Progenitor cell of endocrine pancreas (in vitro differentiated cells): ENCODE measurements around the gene IRS2. TPM values are rescaled to one million over a fixed set of nuclear protein-coding genes. Genes with fewer than 3 reads are reported as not detected.

ENCODE experiments used
- DNase-seq: peaks from one replicate; pipeline ENCODE4 v3.0.0; 2021; ENCODE audit warnings: low spot score; ENCODE audit not compliant: unreplicated experiment
- H3K27ac Mint-ChIP-seq: 2 replicates; pipeline ENCODE4 v1.8.0; 2021; ENCODE audit warnings: mild to moderate bottlenecking, moderate library complexity, mixed read lengths
- H3K27me3 Mint-ChIP-seq: 2 replicates; pipeline ENCODE4 v1.8.0; 2021; ENCODE audit warnings: mixed read lengths
- H3K36me3 Mint-ChIP-seq: 2 replicates; pipeline ENCODE4 v1.8.0; 2022; ENCODE audit warnings: mixed read lengths; ENCODE audit not compliant: insufficient read depth
- H3K4me1 Mint-ChIP-seq: 2 replicates; pipeline ENCODE4 v1.8.0; 2021; ENCODE audit warnings: low read depth, mixed read lengths
- H3K4me3 Mint-ChIP-seq: 2 replicates; pipeline ENCODE4 v1.8.0; 2021; ENCODE audit warnings: low read depth, mild to moderate bottlenecking, moderate library complexity, mixed read lengths
- H3K9me3 Mint-ChIP-seq: 2 replicates; pipeline ENCODE4 v1.8.0; 2021; ENCODE audit warnings: low read depth, mixed read lengths
- CTCF ChIP-seq: fragments of 200-600 bp; sonication (generic); IDR thresholded peaks from one replicate; pipeline ENCODE4 v1.5.0; 2021; ENCODE audit warnings: antibody characterized with exemption, mild to moderate bottlenecking; ENCODE audit not compliant: unreplicated experiment
- total RNA-seq: library from RNA; stranded (reverse); gene quantifications from 2 replicates; pipeline ENCODE4 v1.2.1, GENCODE V29; 2021

IRS2 gene
- total RNA-seq, 1 donor from 2014 or later = 11.9 TPM

- no peaks in the 10 kb centered on the region for H3K9me3 Mint-ChIP-seq
- no peak overlapping the region for H3K27ac Mint-ChIP-seq
- no peak for TF ChIP-seq CTCF
- H3K36me3 Mint-ChIP-seq = peaks cover 6% of the 10 kb centered on the region
- H3K4me1 Mint-ChIP-seq = no peaks in the 10 kb centered on the region
- DNase-seq = no peak
- H3K27me3 Mint-ChIP-seq = no peaks in the 10 kb centered on the region
- H3K4me3 Mint-ChIP-seq = no peak overlapping the region
Measured at GRCh38 chr13:109767023-109767422, 19.4 kb downstream of the IRS2 start.

GRCh38 chr13:109764470-109765291, 21.7 kb downstream of the IRS2 start:
- Mint-ChIP-seq H3K27me3 (no peaks in the 10 kb centered on the region), H3K4me3 (no peak overlapping the region), H3K27ac (no peak overlapping the region), H3K9me3 (no peaks in the 10 kb centered on the region), H3K4me1 (no peaks in the 10 kb centered on the region), H3K36me3 (peaks cover 5% of the 10 kb centered on the region)
- TF ChIP-seq CTCF = no peak
- no peak for DNase-seq

GRCh38 chr13:109764045-109764444, 22.3 kb downstream of the IRS2 start:
- H3K9me3 Mint-ChIP-seq = no peaks in the 10 kb centered on the region
- DNase-seq = no peak
- no peak overlapping the region for H3K4me3 Mint-ChIP-seq
- H3K36me3 Mint-ChIP-seq = no peaks in the 10 kb centered on the region
- H3K27ac Mint-ChIP-seq = no peak overlapping the region
- no peaks in the 10 kb centered on the region for H3K27me3 Mint-ChIP-seq
- no peaks in the 10 kb centered on the region for H3K4me1 Mint-ChIP-seq
- TF ChIP-seq CTCF = no peak

- no peaks in the 10 kb centered on the region for H3K4me1 Mint-ChIP-seq
- H3K9me3 Mint-ChIP-seq = no peaks in the 10 kb centered on the region
- no peak overlapping the region for H3K4me3 Mint-ChIP-seq
- H3K27ac Mint-ChIP-seq = no peak overlapping the region
- no peaks in the 10 kb centered on the region for H3K27me3 Mint-ChIP-seq
- H3K36me3 Mint-ChIP-seq = no peaks in the 10 kb centered on the region
- no peak for DNase-seq
- TF ChIP-seq CTCF = no peak
Measured at GRCh38 chr13:109762791-109763190, 23.6 kb downstream of the IRS2 start.

DNA sequence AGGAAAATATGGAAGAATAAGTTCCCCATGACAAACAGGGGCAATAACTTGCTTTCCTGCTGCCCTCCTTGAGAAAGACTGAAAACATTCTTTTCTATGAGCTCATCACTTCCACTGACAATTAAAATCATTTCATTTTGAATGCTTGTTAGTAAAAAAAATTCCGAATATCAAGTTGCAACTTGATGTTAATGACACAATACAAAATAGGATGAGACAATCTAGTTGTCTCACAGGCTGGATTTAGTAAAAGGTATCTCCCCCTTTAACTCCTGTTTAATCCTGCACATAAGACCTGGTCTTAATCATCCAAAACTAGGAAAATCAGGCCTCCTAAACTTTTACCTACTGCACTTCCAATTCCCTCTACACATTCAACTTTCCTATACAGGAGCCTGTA, 24.7 kb downstream of the IRS2 start:
- no peaks in the 10 kb centered on the region for H3K36me3 Mint-ChIP-seq
- DNase-seq = no peak
- no peaks in the 10 kb centered on the region for H3K27me3 Mint-ChIP-seq
- TF ChIP-seq CTCF = no peak
- H3K9me3 Mint-ChIP-seq = no peaks in the 10 kb centered on the region
- no peak overlapping the region for H3K4me3 Mint-ChIP-seq
- no peaks in the 10 kb centered on the region for H3K4me1 Mint-ChIP-seq
- H3K27ac Mint-ChIP-seq = no peak overlapping the region
